Measurements from ENCODE around the gene IFNGR2.

The IFNGR2 gene

GRCh38 chr21:33403128-33403785 is at the start of gene IFNGR2:
Gene IFNGR2 (plus strand): TSS chr21:33403413. CDS start chr21:33403544, 131 bp downstream.
- DNase-seq, result no peak

GRCh38 chr21:33355355-33355754 is 47.9 kb upstream of the IFNGR2 start:
- DNase-seq, result no peak

- no peak for DNase-seq
These were observed 47.2 kb upstream of the IFNGR2 start for GRCh38 chr21:33355996-33356395.

- DNase-seq, result no peak
These were observed 46.0 kb upstream of the IFNGR2 start for GRCh38 chr21:33357177-33357576.

- DNase-seq, result no peak
These were observed 43.8 kb upstream of the IFNGR2 start for GRCh38 chr21:33359446-33359845.

- no peak for DNase-seq
These were observed 42.9 kb upstream of the IFNGR2 start for GRCh38 chr21:33360281-33360680.

GRCh38 chr21:33360881-33361602 is 42.2 kb upstream of the IFNGR2 start:
- DNase-seq, result peak; percentile 65 to 72

- DNase-seq, result peak; percentile 89 to 92
These were observed 41.1 kb upstream of the IFNGR2 start for GRCh38 chr21:33362044-33362555.

- peak; percentile 83 to 86 for DNase-seq
These were observed 39.2 kb upstream of the IFNGR2 start for GRCh38 chr21:33363911-33364609.

GRCh38 chr21:33364830-33365229 is 38.4 kb upstream of the IFNGR2 start:
- no peak for DNase-seq

- no peak for DNase-seq
These were observed 35.8 kb upstream of the IFNGR2 start for GRCh38 chr21:33367309-33367973.

GRCh38 chr21:33368124-33368523 is 35.1 kb upstream of the IFNGR2 start:
- DNase-seq, result no peak

GRCh38 chr21:33368576-33368975 is 34.6 kb upstream of the IFNGR2 start:
- no peak for DNase-seq

GRCh38 chr21:33369586-33369985 is 33.6 kb upstream of the IFNGR2 start:
- no peak for DNase-seq

GRCh38 chr21:33370305-33370704 is 32.9 kb upstream of the IFNGR2 start:
- no peak for DNase-seq

GRCh38 chr21:33371366-33371765 is 31.8 kb upstream of the IFNGR2 start:
- no peak for DNase-seq

- DNase-seq, result no peak
These were observed 30.6 kb upstream of the IFNGR2 start for GRCh38 chr21:33372582-33372981.

- DNase-seq, result no peak
These were observed 29.8 kb upstream of the IFNGR2 start for GRCh38 chr21:33373451-33373850.

- peak in 1 of 2 experiments; percentile 51 for DNase-seq
These were observed 29.1 kb upstream of the IFNGR2 start for GRCh38 chr21:33374080-33374449.

- DNase-seq, result peak; percentile 83 to 89
These were observed 28.6 kb upstream of the IFNGR2 start for GRCh38 chr21:33374450-33375096.

GRCh38 chr21:33375101-33375644 is 28.0 kb upstream of the IFNGR2 start:
- no peak for DNase-seq

GRCh38 chr21:33377221-33377920 is 25.8 kb upstream of the IFNGR2 start:
- no peak for DNase-seq

Measured in AML-193 (cell line).